Stomach (tissue), 9 donors: ENCODE results near the gene ITPR1. TPM values are rescaled to one million over a fixed set of nuclear protein-coding genes. Genes with fewer than 3 reads are reported as not detected.
A peak's percentile ranks its signal among the peaks of the same experiment; 100 is the strongest.
"Not testable (repeated sequence)": the region's sequence is repeated elsewhere in the genome, so short reads cannot be mapped to it uniquely, and the experiment has no call there.

Experiments
- DNase-seq, 2 donors: peaks; one replicate each; pipeline versions ENCODE4 v3.0.0 to v3.0.0-alpha.2; 2013 to 2019
- H3K27ac ChIP-seq, 5 donors: fragments of 200-600 bp in 4 of 5; sonication (generic) in 4 of 5; one replicate each; pipeline ENCODE4 v1.5.1; 2013 to 2019; ENCODE audit warnings: mild to moderate bottlenecking in 1 of 5, moderate library complexity in 1 of 5
- H3K27me3 ChIP-seq, 3 donors: fragments of 200-600 bp; sonication (generic); one replicate each; pipeline ENCODE4 v1.5.1; 2017 to 2019; ENCODE audit warnings: mixed run types in 1 of 3
- H3K36me3 ChIP-seq, 4 donors: fragments of 200-600 bp; sonication (generic); 1 replicate in 3 of 4; 2 replicates in 1 of 4; pipeline ENCODE4 v1.5.1; 2016 to 2019
- H3K4me1 ChIP-seq, 4 donors: fragments of 200-600 bp; sonication (generic); one replicate each; pipeline ENCODE4 v1.5.1; 2016 to 2019
- H3K4me3 ChIP-seq, 4 donors: fragments of 200-600 bp; sonication (generic) in 3 of 4; one replicate each; pipeline ENCODE4 v1.5.1; 2016 to 2019; ENCODE audit warnings: mild to moderate bottlenecking in 1 of 4
- H3K9me3 ChIP-seq, 4 donors: fragments of 200-600 bp; sonication (generic); one replicate each; pipeline ENCODE4 v1.5.1; 2016 to 2019
- EP300 ChIP-seq: sonication (generic); formaldehyde crosslinking; IDR thresholded peaks from one replicate; pipeline ENCODE4 v1.6.1; 2017; ENCODE audit warnings: antibody characterized with exemption
- POLR2A ChIP-seq, 4 donors: fragments of 450-650 bp; IDR thresholded peaks; one replicate each; pipeline ENCODE4 v1.6.1; 2016; ENCODE audit warnings: antibody characterized with exemption in 4 of 4, control low read depth in 2 of 4, mild to moderate bottlenecking in 1 of 4, moderate library complexity in 1 of 4
- POLR2AphosphoS5 ChIP-seq, 3 donors: sonication (generic); formaldehyde crosslinking; IDR thresholded peaks; one replicate each; pipeline ENCODE4 v1.6.1; 2016; ENCODE audit warnings: antibody characterized with exemption in 3 of 3
- WGBS, 5 donors: extraction: QIAGEN DNeasy Blood & Tissue Kit in 3 of 5; methylation state at CpG; one replicate each; pipeline versions ENCODE4 v1.1.5 to v1.1.7; 2013 to 2018; 5-methylcytosine and 5-hydroxymethylcytosine counted together
- intact Hi-C: fragments of 100-400 bp; cut with DNase I; formaldehyde crosslinking; loops from one replicate; pipeline ENCODE4 v1.15.1; 2023; ENCODE audit warnings: low total_unique reads
- polyA plus RNA-seq, 3 donors: library from polyadenylated mRNA; stranded (reverse); fragments of 200-250 nt; gene quantifications; one replicate each; pipeline ENCODE4 v1.2.3, GENCODE V29; 2013
- total RNA-seq, 5 donors: library from RNA; depleted of rRNA; stranded (reverse); fragments of >200 nt; gene quantifications; one replicate each; pipeline versions ENCODE4 v1.1.0 to v1.2.3, GENCODE V29; 2014 to 2016
- TF ChIP-seq, protein P1 (sequence below), 7 experiments: fragments of 450-650 bp in 4 of 7; fragments of 200-600 bp in 3 of 7; sonication (generic) in 3 of 7; IDR thresholded peaks; one replicate each; pipeline ENCODE4 v1.5.1; 2016 to 2019; ENCODE audit warnings: antibody characterized with exemption in 7 of 7, control low read depth in 2 of 7, mild to moderate bottlenecking in 1 of 7
- donor health status: healthy with polysubstance abuse.
- donor health status: Bipolar disorder and iron deficiency.
- donor health status: healthy.

The ITPR1 gene
- total and polyA plus RNA-seq, 8 donors: 6.6 to 192 (median 32.9) TPM

DNA sequence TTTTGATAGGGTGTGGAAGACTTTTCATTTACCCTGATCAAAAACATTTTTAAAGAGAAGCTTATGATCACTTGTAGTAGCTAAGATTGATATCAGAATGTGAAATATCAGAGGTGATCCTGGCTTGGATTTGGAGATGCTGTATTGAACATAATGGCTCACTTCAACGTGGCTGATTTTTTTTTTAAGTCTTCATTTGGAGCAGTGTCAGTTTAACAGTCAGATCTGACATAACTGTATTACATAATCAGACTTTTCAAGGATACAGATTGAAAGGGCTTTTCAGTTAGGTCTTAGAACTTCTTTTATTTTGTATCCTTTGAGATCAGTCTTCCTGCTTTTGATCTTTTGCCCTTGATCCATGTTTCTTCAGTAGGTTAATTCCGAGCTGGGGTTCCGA lies 98.5 kb downstream of the ITPR1 start:
- Histone ChIP-seq H3K4me1 (peaks cover 0 to 48% (median 23%) of the 10 kb centered on the region in 4 donors), H3K4me3 (no peak overlapping the region), H3K36me3 (no peaks in the 10 kb centered on the region), H3K27ac (no peak overlapping the region), H3K27me3 (no peaks in the 10 kb centered on the region), H3K9me3 (no peaks in the 10 kb centered on the region)
- TF ChIP-seq POLR2A (IDR thresholded peaks at IDR 0.05) (no peak), EP300 (no peak), POLR2AphosphoS5 (IDR thresholded peaks at IDR 0.05) (no peak)
- TF ChIP-seq, protein P1, sequence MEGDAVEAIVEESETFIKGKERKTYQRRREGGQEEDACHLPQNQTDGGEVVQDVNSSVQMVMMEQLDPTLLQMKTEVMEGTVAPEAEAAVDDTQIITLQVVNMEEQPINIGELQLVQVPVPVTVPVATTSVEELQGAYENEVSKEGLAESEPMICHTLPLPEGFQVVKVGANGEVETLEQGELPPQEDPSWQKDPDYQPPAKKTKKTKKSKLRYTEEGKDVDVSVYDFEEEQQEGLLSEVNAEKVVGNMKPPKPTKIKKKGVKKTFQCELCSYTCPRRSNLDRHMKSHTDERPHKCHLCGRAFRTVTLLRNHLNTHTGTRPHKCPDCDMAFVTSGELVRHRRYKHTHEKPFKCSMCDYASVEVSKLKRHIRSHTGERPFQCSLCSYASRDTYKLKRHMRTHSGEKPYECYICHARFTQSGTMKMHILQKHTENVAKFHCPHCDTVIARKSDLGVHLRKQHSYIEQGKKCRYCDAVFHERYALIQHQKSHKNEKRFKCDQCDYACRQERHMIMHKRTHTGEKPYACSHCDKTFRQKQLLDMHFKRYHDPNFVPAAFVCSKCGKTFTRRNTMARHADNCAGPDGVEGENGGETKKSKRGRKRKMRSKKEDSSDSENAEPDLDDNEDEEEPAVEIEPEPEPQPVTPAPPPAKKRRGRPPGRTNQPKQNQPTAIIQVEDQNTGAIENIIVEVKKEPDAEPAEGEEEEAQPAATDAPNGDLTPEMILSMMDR (IDR thresholded peaks at IDR 0.05): no peak
- intact Hi-C loops: no loop called here
- 64 to 83% (median 78%) methylated on average over 3 of the region's 3 CpGs for WGBS, 5 donors
- DNase-seq: no peak

DNA sequence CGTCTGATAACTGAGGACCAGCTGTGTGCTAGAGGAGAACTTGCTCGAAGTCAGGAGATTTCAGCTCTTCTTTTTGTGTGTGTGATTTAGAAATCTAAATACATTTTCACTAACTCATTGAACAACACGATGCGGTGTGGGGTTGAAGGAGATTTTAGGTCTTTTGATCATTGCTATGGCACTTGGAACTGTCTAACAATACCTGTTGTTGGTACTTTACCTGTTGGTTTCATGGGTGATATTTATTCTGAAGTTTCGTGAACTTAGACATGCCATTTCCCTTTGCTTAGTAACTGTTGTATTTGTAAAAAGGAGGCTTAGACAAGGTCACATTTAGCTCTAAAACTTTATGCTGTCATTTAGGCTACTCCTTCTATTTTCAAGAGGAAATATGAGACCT lies 99.9 kb downstream of the ITPR1 start:
- H3K4me1 ChIP-seq: peaks cover 0 to 49% (median 22%) of the 10 kb centered on the region in 4 donors
- intact Hi-C loops: no loop called here
- DNase-seq: no peak
- H3K27ac ChIP-seq: no peak overlapping the region
- no peak overlapping the region for H3K4me3 ChIP-seq
- 93 to 98% (median 95%) methylated on average over 5 of the region's 5 CpGs for WGBS, 5 donors
- no peaks in the 10 kb centered on the region for H3K27me3 ChIP-seq
- H3K36me3 ChIP-seq: no peaks in the 10 kb centered on the region
- TF ChIP-seq, protein P1 (IDR thresholded peaks at IDR 0.05): no peak
- TF ChIP-seq EP300 (no peak), POLR2AphosphoS5 (IDR thresholded peaks at IDR 0.05) (no peak), POLR2A (IDR thresholded peaks at IDR 0.05) (no peak)
- no peaks in the 10 kb centered on the region for H3K9me3 ChIP-seq

DNA sequence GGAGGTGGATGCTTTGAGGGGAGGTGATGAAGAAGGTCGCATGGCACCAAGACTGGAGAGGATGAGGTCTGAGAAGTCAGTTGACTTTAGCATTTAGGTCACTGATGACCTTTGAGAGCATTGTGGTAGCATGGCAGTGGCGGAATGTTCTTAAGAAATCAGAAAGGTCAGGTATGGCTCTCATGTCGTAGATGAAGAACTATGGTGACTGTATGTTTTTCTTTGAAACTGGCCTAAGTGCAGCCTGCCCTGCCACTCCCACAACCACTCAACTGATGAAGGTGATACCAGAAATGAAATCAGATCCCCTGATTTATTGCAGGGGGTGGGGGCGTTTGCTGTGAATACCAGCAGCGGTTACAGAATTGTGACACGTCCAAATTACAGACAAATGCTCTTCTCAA lies 102.6 kb downstream of the ITPR1 start:
- no peaks in the 10 kb centered on the region for H3K27me3 ChIP-seq
- H3K4me1 ChIP-seq: peaks cover 0 to 31% (median 15%) of the 10 kb centered on the region in 4 donors
- H3K4me3 ChIP-seq: no peak overlapping the region
- H3K36me3 ChIP-seq: no peaks in the 10 kb centered on the region
- intact Hi-C loops: no loop called here
- TF ChIP-seq EP300 (no peak), POLR2A (IDR thresholded peaks at IDR 0.05) (no peak), POLR2AphosphoS5 (IDR thresholded peaks at IDR 0.05) (no peak)
- TF ChIP-seq, protein P1 (IDR thresholded peaks at IDR 0.05): no peak
- no peak overlapping the region for H3K27ac ChIP-seq
- WGBS, 5 donors: 82 to 87% (median 84%) methylated on average over 6 of the region's 6 CpGs
- DNase-seq: no peak
- H3K9me3 ChIP-seq: no peaks in the 10 kb centered on the region

DNA sequence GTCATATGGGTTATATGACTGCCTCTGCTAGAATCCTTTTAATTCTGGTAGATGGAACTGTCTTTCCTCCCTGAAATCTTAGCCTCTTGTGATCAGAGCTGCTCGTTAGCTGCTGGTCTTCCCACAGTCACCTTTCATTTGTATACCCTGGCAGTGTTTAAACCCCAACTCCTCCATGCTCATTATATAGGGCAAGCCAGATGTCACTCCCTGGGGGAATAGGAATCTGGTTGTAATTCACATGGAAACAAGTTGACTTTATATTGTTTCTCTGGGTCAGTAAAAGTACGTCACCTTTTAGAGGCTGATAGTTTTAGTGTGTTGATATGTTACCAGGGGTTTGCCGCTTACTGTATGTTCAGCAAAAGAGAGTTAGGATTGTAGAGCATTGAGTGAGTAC lies 103.5 kb downstream of the ITPR1 start:
- H3K36me3 ChIP-seq: no peaks in the 10 kb centered on the region
- DNase-seq: peak in 1 of 2 donors; percentile 10
- peak overlapping the region in 2 of 5 donors; percentile 14 to 24 for H3K27ac ChIP-seq
- no peak overlapping the region for H3K4me3 ChIP-seq
- H3K9me3 ChIP-seq: no peaks in the 10 kb centered on the region
- H3K27me3 ChIP-seq: no peaks in the 10 kb centered on the region
- 47 to 55% (median 51%) methylated on average over 3 of the region's 3 CpGs for WGBS, 5 donors
- intact Hi-C loops: no loop called here
- peaks cover 0 to 31% (median 15%) of the 10 kb centered on the region in 4 donors for H3K4me1 ChIP-seq
- TF ChIP-seq POLR2AphosphoS5 (IDR thresholded peaks at IDR 0.05) (no peak), POLR2A (IDR thresholded peaks at IDR 0.05) (no peak)

DNA sequence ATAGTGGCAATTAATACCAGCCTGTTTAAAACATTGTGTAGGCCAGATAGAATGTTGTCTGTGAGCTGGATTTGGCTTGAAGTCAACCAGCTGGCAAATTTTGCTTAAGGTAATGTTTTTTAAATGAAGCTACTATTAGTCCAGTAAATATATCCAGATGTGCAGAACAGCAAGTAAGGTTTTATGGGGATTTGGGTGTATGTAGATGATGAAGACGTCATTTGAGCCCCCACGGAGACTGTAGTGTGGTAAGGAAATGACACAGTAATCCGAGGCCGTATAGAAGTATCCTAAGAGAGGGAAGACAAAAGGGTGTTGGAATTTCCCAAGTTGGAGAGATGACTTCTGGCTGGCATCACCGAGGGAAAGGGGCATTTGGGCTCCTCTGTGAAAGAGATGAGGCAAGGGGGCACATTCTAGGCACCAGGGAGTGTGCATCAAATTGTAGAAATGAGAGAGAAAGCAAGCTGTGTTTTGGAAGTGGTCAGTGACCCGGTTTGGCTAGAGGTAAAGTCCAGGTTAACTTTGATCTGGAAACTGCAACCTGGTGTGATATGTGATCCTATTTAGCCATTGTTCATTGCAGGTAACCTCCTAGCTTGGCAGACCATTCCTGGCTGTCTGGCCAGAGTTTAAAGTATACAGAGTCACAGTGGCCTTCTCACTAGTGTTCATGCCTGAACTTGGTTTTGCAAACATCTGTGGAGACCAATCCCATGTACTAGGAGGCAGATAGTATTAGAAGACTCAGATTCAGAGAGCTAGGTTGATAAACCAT lies 104.2 kb downstream of the ITPR1 start:
- H3K9me3 ChIP-seq: no peaks in the 10 kb centered on the region
- H3K27ac ChIP-seq: peak overlapping the region in 2 of 5 donors; percentile 2 to 24
- intact Hi-C loops: no loop called here
- H3K4me3 ChIP-seq: no peak overlapping the region
- H3K4me1 ChIP-seq: peaks cover 0 to 31% (median 15%) of the 10 kb centered on the region in 4 donors
- H3K27me3 ChIP-seq: no peaks in the 10 kb centered on the region
- 54 to 70% (median 62%) methylated on average over 6 of the region's 6 CpGs for WGBS, 5 donors
- H3K36me3 ChIP-seq: no peaks in the 10 kb centered on the region
- TF ChIP-seq, protein P1 (IDR thresholded peaks at IDR 0.05): no peak
- no peak for DNase-seq

DNA sequence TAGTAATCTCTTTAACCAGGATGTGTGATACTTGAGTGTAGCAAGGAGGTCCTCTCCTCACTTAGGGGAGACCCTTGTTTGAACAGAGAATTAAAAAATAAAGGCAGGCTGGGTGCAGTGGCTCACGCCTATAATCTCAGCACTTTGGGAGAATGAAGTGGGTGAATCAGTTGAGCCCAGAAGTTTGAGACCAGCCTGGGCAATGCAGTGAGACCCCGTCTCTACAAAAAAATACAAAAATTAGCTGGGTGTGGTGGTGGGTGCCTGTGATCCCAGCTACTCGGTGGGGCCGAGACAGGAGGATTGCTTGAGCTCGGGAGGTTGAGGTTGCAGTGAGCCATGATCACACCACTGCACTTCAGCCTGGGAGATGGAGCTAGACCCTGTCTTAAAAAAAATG lies 105.1 kb downstream of the ITPR1 start:
- WGBS, 5 donors: 95 to 98% (median 97%) methylated on average over 5 of the region's 5 CpGs

More for the DNA sequence above, 105.1 kb downstream of the ITPR1 start:
- H3K27ac ChIP-seq, DNase-seq, H3K9me3 ChIP-seq, H3K36me3 ChIP-seq, H3K27me3 ChIP-seq, H3K4me3 ChIP-seq, intact Hi-C loops: not testable (repeated sequence)
- peaks cover 0 to 31% (median 15%) of the 10 kb centered on the region in 4 donors for H3K4me1 ChIP-seq
